ENCODE results near the gene PFDN1.

PFDN1 gene

GRCh38 chr5:140225396-140225795 lies 77.5 kb downstream of the PFDN1 start:
- H3K27ac ChIP-seq (ENCODE audit: low read depth, low read length, poor library complexity, severe bottlenecking): no peak overlapping the region
- H4K20me1 ChIP-seq (ENCODE audit: insufficient read depth, low read length): no peaks in the 10 kb centered on the region

GRCh38 chr5:140224658-140225057 lies 78.2 kb downstream of the PFDN1 start:
- no peak overlapping the region for H3K27ac ChIP-seq (ENCODE audit: low read depth, low read length, poor library complexity, severe bottlenecking)
- H2AFZ ChIP-seq (ENCODE audit: low read length): no peak overlapping the region
- TF ChIP-seq EZH2 (IDR thresholded peaks at IDR 0.05; ENCODE audit: borderline replicate concordance, low read length): no peak
- TF ChIP-seq CTCF (IDR thresholded peaks at IDR 0.05; ENCODE audit: low read length): no peak
- H3K27me3 ChIP-seq (ENCODE audit: insufficient read depth, low read length): no peaks in the 10 kb centered on the region
- H3K4me1 ChIP-seq (ENCODE audit: insufficient read depth, low read length, severe bottlenecking): no peaks in the 10 kb centered on the region
- H3K9me3 ChIP-seq (ENCODE audit: low read length): no peaks in the 10 kb centered on the region
- no peak overlapping the region for H3K9ac ChIP-seq (ENCODE audit: low read length)
- no peak overlapping the region for H3K4me3 ChIP-seq (ENCODE audit: low read depth, low read length, poor library complexity, severe bottlenecking)
- no peaks in the 10 kb centered on the region for H3F3A ChIP-seq (ENCODE audit: insufficient read depth, low read length)
- H3K4me2 ChIP-seq (ENCODE audit: low read length): no peak overlapping the region
- H3K36me3 ChIP-seq (ENCODE audit: insufficient read depth, low read length): no peaks in the 10 kb centered on the region
- H4K20me1 ChIP-seq (ENCODE audit: insufficient read depth, low read length): no peaks in the 10 kb centered on the region
- H3K9me2 ChIP-seq (ENCODE audit: low read depth, low read length): no peaks in the 10 kb centered on the region
- H3K79me2 ChIP-seq (ENCODE audit: insufficient read depth, low read length): no peaks in the 10 kb centered on the region

More at GRCh38 chr5:140225396-140225795, 77.5 kb downstream of the PFDN1 start:
- Histone ChIP-seq H3K4me1 (ENCODE audit: insufficient read depth, low read length, severe bottlenecking) (no peaks in the 10 kb centered on the region), H3K36me3 (ENCODE audit: insufficient read depth, low read length) (no peaks in the 10 kb centered on the region), H3K4me2 (ENCODE audit: low read length) (no peak overlapping the region), H3K9me2 (ENCODE audit: low read depth, low read length) (no peaks in the 10 kb centered on the region), H2AFZ (ENCODE audit: low read length) (no peak overlapping the region), H3F3A (ENCODE audit: insufficient read depth, low read length) (no peaks in the 10 kb centered on the region), H3K4me3 (ENCODE audit: low read depth, low read length, poor library complexity, severe bottlenecking) (no peak overlapping the region), H3K9ac (ENCODE audit: low read length) (no peak overlapping the region), H3K9me3 (ENCODE audit: low read length) (no peaks in the 10 kb centered on the region), H3K27me3 (ENCODE audit: insufficient read depth, low read length) (no peaks in the 10 kb centered on the region), H3K79me2 (ENCODE audit: insufficient read depth, low read length) (no peaks in the 10 kb centered on the region)
- TF ChIP-seq EZH2 (IDR thresholded peaks at IDR 0.05; ENCODE audit: borderline replicate concordance, low read length) (no peak), CTCF (IDR thresholded peaks at IDR 0.05; ENCODE audit: low read length) (no peak)

GRCh38 chr5:140223567-140223966 lies 79.3 kb downstream of the PFDN1 start:
- H3K27me3 ChIP-seq (ENCODE audit: insufficient read depth, low read length): no peaks in the 10 kb centered on the region
- H2AFZ ChIP-seq (ENCODE audit: low read length): no peak overlapping the region
- no peaks in the 10 kb centered on the region for H3K79me2 ChIP-seq (ENCODE audit: insufficient read depth, low read length)
- H3K27ac ChIP-seq (ENCODE audit: low read depth, low read length, poor library complexity, severe bottlenecking): no peak overlapping the region
- H3K4me3 ChIP-seq (ENCODE audit: low read depth, low read length, poor library complexity, severe bottlenecking): no peak overlapping the region
- H3K9ac ChIP-seq (ENCODE audit: low read length): no peak overlapping the region
- TF ChIP-seq EZH2 (IDR thresholded peaks at IDR 0.05; ENCODE audit: borderline replicate concordance, low read length) (no peak), CTCF (IDR thresholded peaks at IDR 0.05; ENCODE audit: low read length) (no peak)
- no peaks in the 10 kb centered on the region for H3F3A ChIP-seq (ENCODE audit: insufficient read depth, low read length)
- H3K9me2 ChIP-seq (ENCODE audit: low read depth, low read length): no peaks in the 10 kb centered on the region
- H3K4me1 ChIP-seq (ENCODE audit: insufficient read depth, low read length, severe bottlenecking): no peaks in the 10 kb centered on the region
- no peaks in the 10 kb centered on the region for H4K20me1 ChIP-seq (ENCODE audit: insufficient read depth, low read length)
- H3K36me3 ChIP-seq (ENCODE audit: insufficient read depth, low read length): no peaks in the 10 kb centered on the region
- H3K4me2 ChIP-seq (ENCODE audit: low read length): no peak overlapping the region
- H3K9me3 ChIP-seq (ENCODE audit: low read length): no peaks in the 10 kb centered on the region
